GM23248 (cell line): ENCODE data around the gene CMTM1. TPM values are rescaled to one million over a fixed set of nuclear protein-coding genes. Genes with fewer than 3 reads are reported as not detected.
A peak's percentile ranks its signal among the peaks of the same experiment; 100 is the strongest.

Experiments used
- DNase-seq: peaks from one replicate; pipeline ENCODE4 v3.0.0-alpha.2; 2015
- H2AFZ ChIP-seq: fragments of 200-600 bp; sonication (generic); 2 replicates; pipeline ENCODE4 v1.6.1; 2016; ENCODE audit warnings: antibody characterized with exemption
- H3F3A ChIP-seq: fragments of 200-600 bp; sonication (generic); 2 replicates; pipeline ENCODE4 v1.6.1; 2016; ENCODE audit warnings: mild to moderate bottlenecking, antibody characterized with exemption, mixed run types; ENCODE audit not compliant: insufficient read depth
- H3K27ac ChIP-seq: fragments of 200-600 bp; sonication (generic); 2 replicates; pipeline ENCODE4 v1.5.1; 2016; ENCODE audit warnings: mild to moderate bottlenecking
- H3K27me3 ChIP-seq: fragments of 200-600 bp; sonication (generic); replicated peaks from 2 replicates; pipeline ENCODE4 v1.6.1; 2016; ENCODE audit warnings: mild to moderate bottlenecking; ENCODE audit not compliant: insufficient read depth
- H3K36me3 ChIP-seq: fragments of 200-600 bp; sonication (generic); 2 replicates; pipeline ENCODE4 v1.6.1; 2016; ENCODE audit warnings: low read depth, mild to moderate bottlenecking
- H3K4me1 ChIP-seq: fragments of 200-600 bp; sonication (generic); 2 replicates; pipeline ENCODE4 v1.6.1; 2016; ENCODE audit warnings: mild to moderate bottlenecking; ENCODE audit not compliant: insufficient read depth
- H3K4me2 ChIP-seq: fragments of 200-600 bp; sonication (generic); one replicate; pipeline ENCODE4 v1.6.1; 2016; ENCODE audit warnings: mild to moderate bottlenecking; ENCODE audit not compliant: unreplicated experiment
- H3K4me3 ChIP-seq: fragments of 200-600 bp; sonication (generic); 2 replicates; pipeline ENCODE4 v1.5.1; 2016; ENCODE audit warnings: mild to moderate bottlenecking
- H3K79me2 ChIP-seq: fragments of 200-600 bp; sonication (generic); 2 replicates; pipeline ENCODE4 v1.6.1; 2016; ENCODE audit warnings: mild to moderate bottlenecking; ENCODE audit not compliant: insufficient read depth
- H3K9ac ChIP-seq: fragments of 200-600 bp; sonication (generic); 2 replicates; pipeline ENCODE4 v1.6.1; 2016; ENCODE audit warnings: mild to moderate bottlenecking
- H3K9me2 ChIP-seq: fragments of 200-600 bp; sonication (generic); 2 replicates; pipeline ENCODE4 v1.6.1; 2016; ENCODE audit warnings: mixed run types, mild to moderate bottlenecking, moderate library complexity; ENCODE audit not compliant: insufficient read depth
- H3K9me3 ChIP-seq: fragments of 200-600 bp; sonication (generic); one replicate; pipeline ENCODE4 v1.6.1; 2017; ENCODE audit warnings: low read depth
- H4K20me1 ChIP-seq: fragments of 200-600 bp; sonication (generic); 2 replicates; pipeline ENCODE4 v1.6.0; 2016; ENCODE audit not compliant: insufficient read depth
- EZH2 ChIP-seq: fragments of 200-600 bp; sonication (generic); IDR thresholded peaks from 2 replicates; pipeline ENCODE4 v1.6.1; 2018; ENCODE audit warnings: antibody characterized with exemption, mild to moderate bottlenecking; ENCODE audit not compliant: insufficient read depth, poor library complexity, severe bottlenecking
- EZH2phosphoT487 ChIP-seq: fragments of 200-600 bp; sonication (generic); IDR thresholded peaks from 2 replicates; pipeline ENCODE4 v1.6.1; 2018; ENCODE audit warnings: antibody characterized with exemption, moderate library complexity, mild to moderate bottlenecking, low read depth; ENCODE audit not compliant: insufficient read depth
- WGBS, 2 experiments: methylation state at CpG; one replicate each; pipeline ENCODE4 v1.1.6; 2015 to 2017; ENCODE audit warnings: low lambda C conversion rate in 2 of 2, low coverage in 1 of 2; ENCODE audit errors: missing lambda C conversion rate in 2 of 2; 5-methylcytosine and 5-hydroxymethylcytosine counted together
- in situ Hi-C: fragments of 300-500 bp; cut with MboI; formaldehyde crosslinking; loops from 2 replicates; pipeline ENCODE4 v1.15.0; 2020
- polyA plus RNA-seq: library from polyadenylated mRNA; unstranded; fragments of >200 nt; fragmentation: Nextera tagmentation; extraction: Ambion mirVana; gene quantifications from 2 replicates; pipeline ENCODE4 v1.2.1, GENCODE V29; 2016
- total RNA-seq: library from RNA; depleted of rRNA; stranded (reverse); fragments of >200 nt; shearing (Covaris generic); gene quantifications from 2 replicates; pipeline ENCODE4 v1.2.3, GENCODE V29; 2014

The CMTM1 gene
- total and polyA plus RNA-seq, 2 experiments from 2014 or later, result 3.1 to 6.8 TPM

DNA sequence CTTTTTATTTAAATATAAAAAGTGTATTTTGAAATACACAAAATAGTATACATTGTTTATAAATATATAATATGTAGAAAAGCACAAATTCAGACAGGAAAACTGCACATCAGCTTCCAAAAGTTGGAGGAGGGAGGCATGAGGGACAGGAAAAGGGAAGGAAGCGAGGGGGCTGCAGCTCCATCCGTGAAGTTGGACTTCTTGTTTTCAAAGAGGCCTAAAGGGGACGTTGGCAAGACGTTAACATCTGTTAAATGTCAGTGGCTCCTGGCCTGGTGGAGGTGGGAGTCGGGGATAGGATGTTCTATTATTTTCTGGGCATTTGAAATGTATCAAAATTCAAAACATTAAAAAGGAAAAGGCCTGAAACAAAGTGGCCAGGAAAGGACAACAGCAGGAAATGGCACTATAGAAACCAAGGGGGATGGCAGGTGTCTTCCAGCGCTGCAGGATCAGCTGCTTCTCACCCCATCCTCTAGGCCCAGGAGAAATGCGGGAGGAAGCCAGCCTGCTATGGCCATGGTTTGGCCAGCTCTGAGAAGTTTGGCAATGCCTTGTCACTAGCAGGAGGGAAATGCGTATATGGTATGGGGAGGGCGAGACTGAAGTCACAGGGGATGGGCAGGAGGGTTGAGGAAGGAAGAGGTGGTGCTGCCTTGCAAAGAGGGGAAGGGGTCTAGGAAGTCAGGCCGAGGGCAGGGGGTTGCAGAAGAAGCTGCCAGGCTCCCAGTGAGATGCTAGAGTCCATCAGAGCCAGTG is 19.4 kb downstream of the CMTM1 start:
- H3K4me1 ChIP-seq, result peaks cover 14% of the 10 kb centered on the region
- no peak overlapping the region for H3K27ac ChIP-seq
- no peak overlapping the region for H2AFZ ChIP-seq
- H3K9me3 ChIP-seq, result no peaks in the 10 kb centered on the region
- H3K36me3 ChIP-seq, result no peaks in the 10 kb centered on the region
- H4K20me1 ChIP-seq, result no peaks in the 10 kb centered on the region
- H3F3A ChIP-seq, result peaks cover 13% of the 10 kb centered on the region; the same call in 1 of the 2 replicates
- no peaks in the 10 kb centered on the region for H3K27me3 ChIP-seq
- TF ChIP-seq EZH2, result no peak
- TF ChIP-seq EZH2phosphoT487, result no peak
- H3K9ac ChIP-seq, result no peak overlapping the region
- no peaks in the 10 kb centered on the region for H3K9me2 ChIP-seq
- whole genome bisulfite sequencing, 2 experiments, result 82 to 86% methylated on average over 9 to 10 of the region's 10 CpGs
- in situ Hi-C loops, result no loop called here
- H3K4me3 ChIP-seq, result no peak overlapping the region
- DNase-seq, result no peak
- H3K4me2 ChIP-seq, result no peak overlapping the region
- H3K79me2 ChIP-seq, result no peaks in the 10 kb centered on the region

DNA sequence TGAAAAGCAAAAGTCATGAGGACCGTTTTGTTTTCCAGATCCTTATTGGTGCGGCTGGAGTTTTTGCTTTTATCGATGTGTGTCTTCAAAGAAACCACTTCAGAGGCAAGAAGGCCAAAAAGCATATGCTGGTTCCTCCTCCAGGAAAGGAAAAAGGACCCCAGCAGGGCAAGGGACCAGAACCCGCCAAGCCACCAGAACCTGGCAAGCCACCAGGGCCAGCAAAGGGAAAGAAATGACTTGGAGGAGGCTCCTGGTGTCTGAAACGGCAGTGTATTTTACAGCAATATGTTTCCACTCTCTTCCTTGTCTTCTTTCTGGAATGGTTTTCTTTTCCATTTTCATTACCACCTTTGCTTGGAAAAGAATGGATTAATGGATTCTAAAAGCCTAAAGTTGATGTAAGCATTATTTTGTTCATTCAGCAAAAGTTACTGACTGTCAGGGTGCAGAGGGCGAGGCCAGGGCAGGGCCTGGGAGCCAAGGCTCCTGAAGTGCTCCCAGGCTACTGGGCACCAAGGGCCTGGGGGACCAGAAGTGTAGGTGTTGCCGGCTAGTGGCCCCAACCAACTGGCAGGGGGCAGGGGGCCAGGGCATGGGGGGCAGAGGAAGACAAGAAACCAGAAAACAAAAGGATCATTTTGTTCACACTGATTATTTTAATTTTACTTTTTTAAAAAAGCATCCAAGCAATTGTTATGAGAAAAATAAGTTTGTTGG is 21.8 kb downstream of the CMTM1 start:
- no peak for DNase-seq
- H3K36me3 ChIP-seq, result no peaks in the 10 kb centered on the region
- TF ChIP-seq EZH2phosphoT487 (no peak), EZH2 (no peak)
- H3K4me2 ChIP-seq, result peak overlapping the region; percentile 38
- no peaks in the 10 kb centered on the region for H3K9me2 ChIP-seq
- H3F3A ChIP-seq, result no peaks in the 10 kb centered on the region
- H3K79me2 ChIP-seq, result no peaks in the 10 kb centered on the region
- no peaks in the 10 kb centered on the region for H3K9me3 ChIP-seq
- 0 out of 2 replicates have a peak overlapping the region, but pooled peaks have one; percentile 31 for H3K9ac ChIP-seq
- H3K4me3 ChIP-seq, result 0 out of 2 replicates have a peak overlapping the region, but pooled peaks have one; percentile 45
- no peaks in the 10 kb centered on the region for H3K4me1 ChIP-seq
- H3K27ac ChIP-seq, result no peak overlapping the region
- in situ Hi-C loops, result no loop called here
- no peaks in the 10 kb centered on the region for H3K27me3 ChIP-seq
- WGBS, 2 experiments, result 52 to 59% methylated on average over 7 of the region's 7 CpGs
- no peaks in the 10 kb centered on the region for H4K20me1 ChIP-seq
- H2AFZ ChIP-seq, result peak overlapping the region; percentile 69

DNA sequence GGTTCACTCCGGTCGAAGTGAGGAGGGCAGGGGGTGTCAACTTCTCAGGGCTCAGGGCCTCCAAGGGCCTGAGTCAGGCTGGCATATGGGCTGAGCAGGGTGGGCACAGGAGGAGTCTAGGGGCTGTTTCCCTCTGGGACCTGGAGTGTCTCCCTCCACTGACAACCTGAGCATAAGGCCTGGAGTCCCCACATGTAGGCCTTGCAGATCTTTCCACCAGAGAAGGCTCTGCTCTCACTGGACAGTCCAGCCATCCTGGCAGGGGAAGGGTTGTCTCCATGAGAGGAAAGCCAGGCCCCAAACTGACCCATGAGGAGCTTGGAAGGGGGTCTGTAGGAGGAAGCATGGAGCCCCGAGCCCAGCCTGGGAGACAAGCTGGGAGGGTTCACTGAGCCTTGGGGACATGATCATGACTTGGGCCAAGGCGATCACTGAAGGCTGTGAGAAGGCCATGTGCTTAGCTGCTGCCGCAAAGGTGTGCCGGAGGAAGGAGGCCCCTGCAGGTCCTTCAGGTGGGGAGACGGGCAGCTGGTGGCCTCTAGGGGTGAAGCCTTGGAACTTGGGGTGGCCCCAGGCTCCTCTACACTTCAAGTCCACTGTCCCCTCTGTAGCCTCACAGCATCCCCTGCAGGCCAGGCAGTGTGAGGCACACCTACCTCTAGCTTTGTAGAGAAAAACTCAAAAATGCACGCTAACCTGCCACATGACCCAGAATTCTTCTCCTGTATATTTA is 22.9 kb downstream of the CMTM1 start:
- Histone ChIP-seq H3K9me3 (no peaks in the 10 kb centered on the region), H3F3A (no peaks in the 10 kb centered on the region), H3K79me2 (no peaks in the 10 kb centered on the region), H3K9me2 (no peaks in the 10 kb centered on the region), H3K36me3 (no peaks in the 10 kb centered on the region), H4K20me1 (no peaks in the 10 kb centered on the region), H3K27ac (no peak overlapping the region), H2AFZ (no peak overlapping the region), H3K4me3 (no peak overlapping the region), H3K9ac (no peak overlapping the region), H3K4me1 (no peaks in the 10 kb centered on the region), H3K27me3 (no peaks in the 10 kb centered on the region), H3K4me2 (no peak overlapping the region)
- peak; percentile 42 for DNase-seq
- 94 to 97% methylated on average over 7 to 8 of the region's 8 CpGs for WGBS, 2 experiments
- in situ Hi-C loops, result no loop called here
- no peak for TF ChIP-seq EZH2
- TF ChIP-seq EZH2phosphoT487, result no peak

DNA sequence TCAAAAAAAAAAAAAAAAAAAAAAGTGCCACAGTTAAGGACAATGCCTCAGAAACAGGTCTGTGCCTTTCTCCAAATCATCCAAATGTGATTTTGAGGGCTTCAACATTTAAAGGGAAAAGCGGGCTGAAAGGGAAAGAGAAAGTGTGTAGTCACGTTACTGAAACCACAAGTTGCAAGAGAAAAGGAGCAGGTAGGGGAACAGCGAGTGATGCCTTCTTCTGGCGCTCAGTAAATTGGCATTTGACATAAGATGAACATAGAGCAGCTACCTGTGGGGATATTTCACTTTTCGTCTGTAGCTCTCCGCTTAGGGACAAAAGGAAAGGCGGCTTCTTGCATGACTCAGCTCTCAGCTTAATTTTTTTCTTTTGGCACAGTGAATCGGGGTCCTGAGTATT is 24.1 kb downstream of the CMTM1 start:
- WGBS, 2 experiments, result 89 to 93% methylated on average over 8 of the region's 8 CpGs
- H3K27ac ChIP-seq, result no peak overlapping the region
- in situ Hi-C loops, result no loop called here
- H2AFZ ChIP-seq, result no peak overlapping the region
- H4K20me1 ChIP-seq, result no peaks in the 10 kb centered on the region
- no peak for TF ChIP-seq EZH2phosphoT487
- TF ChIP-seq EZH2, result no peak
- H3K79me2 ChIP-seq, result no peaks in the 10 kb centered on the region
- no peak for DNase-seq
- H3K9me2 ChIP-seq, result no peaks in the 10 kb centered on the region
- no peaks in the 10 kb centered on the region for H3K27me3 ChIP-seq
- no peak overlapping the region for H3K4me2 ChIP-seq
- H3K9ac ChIP-seq, result no peak overlapping the region
- no peaks in the 10 kb centered on the region for H3K9me3 ChIP-seq
- no peaks in the 10 kb centered on the region for H3K4me1 ChIP-seq
- no peaks in the 10 kb centered on the region for H3K36me3 ChIP-seq
- no peak overlapping the region for H3K4me3 ChIP-seq
- no peaks in the 10 kb centered on the region for H3F3A ChIP-seq
